ENCODE measurements around the gene EXOC2. TPM values are rescaled to one million over a fixed set of nuclear protein-coding genes. Genes with fewer than 3 reads are reported as not detected.

Gene EXOC2
- total RNA-seq, 1 donor from 2014 or later: 44.4 TPM

- H3K4me1 ChIP-seq (ENCODE audit: insufficient read depth, low read length): no peaks in the 10 kb centered on the region
- no peak overlapping the region for H3K9ac ChIP-seq (ENCODE audit: low read length)
- TF ChIP-seq CTCF (IDR thresholded peaks at IDR 0.05; ENCODE audit: insufficient read depth, low read depth, low read length) (no peak), EZH2 (IDR thresholded peaks at IDR 0.05; ENCODE audit: insufficient read depth, low read length) (no peak)
- peaks cover 11% of the 10 kb centered on the region for H3K36me3 ChIP-seq (ENCODE audit: insufficient read depth, low read length)
- peaks cover 14% of the 10 kb centered on the region for H3K4me1 Mint-ChIP-seq (ENCODE audit: low read depth, unreplicated experiment)
- no peaks in the 10 kb centered on the region for H3K27me3 Mint-ChIP-seq (ENCODE audit: low read depth, unreplicated experiment)
- no peaks in the 10 kb centered on the region for H3K27me3 ChIP-seq (ENCODE audit: insufficient read depth, low read length)
- H3K4me2 ChIP-seq (ENCODE audit: low read length): no peak overlapping the region
- no peak overlapping the region for H3K27ac ChIP-seq (ENCODE audit: low read depth, low read length)
- H3K79me2 ChIP-seq (ENCODE audit: insufficient read depth, low read length): no peaks in the 10 kb centered on the region
- FAIRE-seq (no peak), DNase-seq (ENCODE audit: low read depth) (peak; percentile 10)
- H3K9me3 ChIP-seq (ENCODE audit: insufficient read depth, low read depth, low read length): no peaks in the 10 kb centered on the region
- peaks cover 4% of the 10 kb centered on the region for H3K36me3 Mint-ChIP-seq (ENCODE audit: low read depth, unreplicated experiment)
- H3K4me3 ChIP-seq (ENCODE audit: insufficient read depth, low read depth, low read length): no peak overlapping the region
- H3K4me3 Mint-ChIP-seq (ENCODE audit: unreplicated experiment): no peak overlapping the region
- H3K9me3 Mint-ChIP-seq (ENCODE audit: unreplicated experiment): no peaks in the 10 kb centered on the region
- H2AFZ ChIP-seq (ENCODE audit: low read depth, low read length): no peak overlapping the region
- no peaks in the 10 kb centered on the region for H4K20me1 ChIP-seq (ENCODE audit: insufficient read depth, low read length)
- peak overlapping the region; percentile 75 for H3K27ac Mint-ChIP-seq (ENCODE audit: unreplicated experiment)
Measured at GRCh38 chr6:498795-499231, 194.1 kb downstream of the EXOC2 start.

- H3K27ac ChIP-seq (ENCODE audit: low read depth, low read length): no peak overlapping the region
- peaks cover 11% of the 10 kb centered on the region for H3K36me3 ChIP-seq (ENCODE audit: insufficient read depth, low read length)
- no peaks in the 10 kb centered on the region for H3K9me3 Mint-ChIP-seq (ENCODE audit: unreplicated experiment)
- TF ChIP-seq CTCF (IDR thresholded peaks at IDR 0.05; ENCODE audit: insufficient read depth, low read depth, low read length): no peak
- TF ChIP-seq EZH2 (IDR thresholded peaks at IDR 0.05; ENCODE audit: insufficient read depth, low read length): no peak
- no peaks in the 10 kb centered on the region for H3K4me1 ChIP-seq (ENCODE audit: insufficient read depth, low read length)
- no peak for FAIRE-seq
- DNase-seq (ENCODE audit: low read depth): no peak
- H3K79me2 ChIP-seq (ENCODE audit: insufficient read depth, low read length): no peaks in the 10 kb centered on the region
- H4K20me1 ChIP-seq (ENCODE audit: insufficient read depth, low read length): no peaks in the 10 kb centered on the region
- no peak overlapping the region for H2AFZ ChIP-seq (ENCODE audit: low read depth, low read length)
- H3K27ac Mint-ChIP-seq (ENCODE audit: unreplicated experiment): no peak overlapping the region
- no peaks in the 10 kb centered on the region for H3K27me3 ChIP-seq (ENCODE audit: insufficient read depth, low read length)
- H3K9ac ChIP-seq (ENCODE audit: low read length): no peak overlapping the region
- H3K4me2 ChIP-seq (ENCODE audit: low read length): no peak overlapping the region
- no peak overlapping the region for H3K4me3 ChIP-seq (ENCODE audit: insufficient read depth, low read depth, low read length)
- no peak overlapping the region for H3K4me3 Mint-ChIP-seq (ENCODE audit: unreplicated experiment)
- no peaks in the 10 kb centered on the region for H3K27me3 Mint-ChIP-seq (ENCODE audit: low read depth, unreplicated experiment)
- H3K4me1 Mint-ChIP-seq (ENCODE audit: low read depth, unreplicated experiment): peaks cover 14% of the 10 kb centered on the region
- H3K9me3 ChIP-seq (ENCODE audit: insufficient read depth, low read depth, low read length): no peaks in the 10 kb centered on the region
- peaks cover 15% of the 10 kb centered on the region for H3K36me3 Mint-ChIP-seq (ENCODE audit: low read depth, unreplicated experiment)
Measured at GRCh38 chr6:497258-497657, 195.7 kb downstream of the EXOC2 start.

- Histone ChIP-seq H3K9me3 (ENCODE audit: insufficient read depth, low read depth, low read length) (no peaks in the 10 kb centered on the region), H4K20me1 (ENCODE audit: insufficient read depth, low read length) (no peaks in the 10 kb centered on the region), H3K4me1 (ENCODE audit: insufficient read depth, low read length) (no peaks in the 10 kb centered on the region), H3K27me3 (ENCODE audit: insufficient read depth, low read length) (no peaks in the 10 kb centered on the region), H3K36me3 (ENCODE audit: insufficient read depth, low read length) (peaks cover 11% of the 10 kb centered on the region), H3K79me2 (ENCODE audit: insufficient read depth, low read length) (no peaks in the 10 kb centered on the region), H3K27ac (ENCODE audit: low read depth, low read length) (no peak overlapping the region), H3K4me3 (ENCODE audit: insufficient read depth, low read depth, low read length) (no peak overlapping the region), H3K9ac (ENCODE audit: low read length) (no peak overlapping the region), H3K4me2 (ENCODE audit: low read length) (no peak overlapping the region), H2AFZ (ENCODE audit: low read depth, low read length) (no peak overlapping the region)
- no peak overlapping the region for H3K4me3 Mint-ChIP-seq (ENCODE audit: unreplicated experiment)
- H3K27me3 Mint-ChIP-seq (ENCODE audit: low read depth, unreplicated experiment): no peaks in the 10 kb centered on the region
- no peaks in the 10 kb centered on the region for H3K9me3 Mint-ChIP-seq (ENCODE audit: unreplicated experiment)
- peaks cover 20% of the 10 kb centered on the region for H3K36me3 Mint-ChIP-seq (ENCODE audit: low read depth, unreplicated experiment)
- H3K27ac Mint-ChIP-seq (ENCODE audit: unreplicated experiment): no peak overlapping the region
- DNase-seq (ENCODE audit: low read depth) (no peak), FAIRE-seq (no peak)
- TF ChIP-seq CTCF (IDR thresholded peaks at IDR 0.05; ENCODE audit: insufficient read depth, low read depth, low read length): no peak
- TF ChIP-seq EZH2 (IDR thresholded peaks at IDR 0.05; ENCODE audit: insufficient read depth, low read length): no peak
- H3K4me1 Mint-ChIP-seq (ENCODE audit: low read depth, unreplicated experiment): peaks cover 14% of the 10 kb centered on the region
Measured at GRCh38 chr6:496649-497048, 196.3 kb downstream of the EXOC2 start.
